OCI-LY1 (cell line): ENCODE data around the gene ZNF608.

ENCODE experiments used
- EZH2 ChIP-seq: fragments of 200-600 bp; sonication (generic), shearing (Covaris generic); IDR thresholded peaks from 2 replicates; pipeline ENCODE4 v1.8.0; 2017; ENCODE audit warnings: borderline replicate concordance, mixed run types, mild to moderate bottlenecking, antibody characterized with exemption, low read length, moderate library complexity, mixed read lengths
- TF ChIP-seq, protein P1 (sequence below): fragments of 200-600 bp; sonication (generic), shearing (Covaris generic); IDR thresholded peaks from 2 replicates; pipeline ENCODE4 v1.5.1; 2017; ENCODE audit warnings: mild to moderate bottlenecking, antibody characterized with exemption, low read length, moderate library complexity, mixed read lengths

DNA sequence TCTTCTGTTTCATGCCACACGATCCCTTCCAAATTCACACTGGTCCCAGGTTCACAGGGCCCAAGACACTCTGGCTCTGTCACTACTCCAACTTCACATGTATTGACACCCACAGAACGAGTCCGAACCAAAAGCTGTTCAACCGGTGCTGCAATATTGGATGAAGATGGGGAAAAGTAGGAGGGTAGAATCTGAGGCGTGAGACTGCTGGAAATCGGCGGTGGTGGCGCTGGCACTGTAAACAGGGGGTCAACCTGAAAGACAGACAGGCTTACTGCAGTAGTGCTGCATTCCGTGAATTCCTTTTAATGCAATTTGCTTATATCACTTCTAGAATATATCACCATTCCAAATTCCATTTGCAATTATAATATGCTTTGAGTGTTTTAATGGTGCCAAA lies 45.4 kb downstream of the ZNF608 start:
- TF ChIP-seq, protein P1, sequence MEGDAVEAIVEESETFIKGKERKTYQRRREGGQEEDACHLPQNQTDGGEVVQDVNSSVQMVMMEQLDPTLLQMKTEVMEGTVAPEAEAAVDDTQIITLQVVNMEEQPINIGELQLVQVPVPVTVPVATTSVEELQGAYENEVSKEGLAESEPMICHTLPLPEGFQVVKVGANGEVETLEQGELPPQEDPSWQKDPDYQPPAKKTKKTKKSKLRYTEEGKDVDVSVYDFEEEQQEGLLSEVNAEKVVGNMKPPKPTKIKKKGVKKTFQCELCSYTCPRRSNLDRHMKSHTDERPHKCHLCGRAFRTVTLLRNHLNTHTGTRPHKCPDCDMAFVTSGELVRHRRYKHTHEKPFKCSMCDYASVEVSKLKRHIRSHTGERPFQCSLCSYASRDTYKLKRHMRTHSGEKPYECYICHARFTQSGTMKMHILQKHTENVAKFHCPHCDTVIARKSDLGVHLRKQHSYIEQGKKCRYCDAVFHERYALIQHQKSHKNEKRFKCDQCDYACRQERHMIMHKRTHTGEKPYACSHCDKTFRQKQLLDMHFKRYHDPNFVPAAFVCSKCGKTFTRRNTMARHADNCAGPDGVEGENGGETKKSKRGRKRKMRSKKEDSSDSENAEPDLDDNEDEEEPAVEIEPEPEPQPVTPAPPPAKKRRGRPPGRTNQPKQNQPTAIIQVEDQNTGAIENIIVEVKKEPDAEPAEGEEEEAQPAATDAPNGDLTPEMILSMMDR, result no peak
- TF ChIP-seq EZH2, result no peak
